HG03575 (cell line): ENCODE measurements around the gene TEAD3.
"Not testable (repeated sequence)": the region's sequence is repeated elsewhere in the genome, so short reads cannot be mapped to it uniquely, and the experiment has no call there.

ENCODE experiments used
- ATAC-seq: cut with Tn5 transposase; IDR thresholded peaks from one replicate; pipeline ENCODE4 v1.9.1; 2021; ENCODE audit not compliant: unreplicated experiment, insufficient number of reproducible peaks, low FRiP score; ENCODE audit errors: extremely low read depth

Gene TEAD3

GRCh38 chr6:35463292-35463691, 33.6 kb downstream of the TEAD3 start:
- no peak for ATAC-seq

- no peak for ATAC-seq
Measured at GRCh38 chr6:35461270-35461669, 35.6 kb downstream of the TEAD3 start.

GRCh38 chr6:35457907-35458306, 39.0 kb downstream of the TEAD3 start:
- ATAC-seq: no peak

- ATAC-seq: no peak
Measured at GRCh38 chr6:35454391-35455110, 42.3 kb downstream of the TEAD3 start.

GRCh38 chr6:35453236-35453635, 43.6 kb downstream of the TEAD3 start:
- ATAC-seq: no peak

- ATAC-seq: no peak
Measured at GRCh38 chr6:35452183-35453090, 44.4 kb downstream of the TEAD3 start, which contains the start of gene FANCE. FANCE (plus strand) TSS chr6:35452338; CDS start chr6:35452546, 208 bp downstream.

GRCh38 chr6:35451354-35452182, 45.3 kb downstream of the TEAD3 start:
- ATAC-seq: no peak

- no peak for ATAC-seq
Measured at GRCh38 chr6:35449287-35449881, 47.5 kb downstream of the TEAD3 start.

GRCh38 chr6:35448191-35448590, 48.7 kb downstream of the TEAD3 start:
- ATAC-seq: no peak

GRCh38 chr6:35445691-35446090, 51.2 kb downstream of the TEAD3 start:
- no peak for ATAC-seq

- ATAC-seq: no peak
Measured at GRCh38 chr6:35443341-35444030, 53.4 kb downstream of the TEAD3 start.

GRCh38 chr6:35442693-35443092, 54.2 kb downstream of the TEAD3 start:
- ATAC-seq: no peak

GRCh38 chr6:35441642-35442041, 55.2 kb downstream of the TEAD3 start:
- no peak for ATAC-seq

- ATAC-seq: no peak
Measured at GRCh38 chr6:35441205-35441604, 55.7 kb downstream of the TEAD3 start.

- no peak for ATAC-seq
Measured at GRCh38 chr6:35439308-35439707, 57.6 kb downstream of the TEAD3 start.

GRCh38 chr6:35438378-35439065, 58.4 kb downstream of the TEAD3 start:
- not testable (repeated sequence) for ATAC-seq

GRCh38 chr6:35436071-35436857, 60.6 kb downstream of the TEAD3 start:
- ATAC-seq: no peak
